WERI-Rb-1 (cell line): ENCODE data around the gene PRORP.
"Not testable (repeated sequence)": the region's sequence is repeated elsewhere in the genome, so short reads cannot be mapped to it uniquely, and the experiment has no call there.

Experiments
- DNase-seq: peaks from one replicate; pipeline ENCODE4 v3.0.0-alpha.2; 2020
- H3K27ac ChIP-seq: fragments of 250-450 bp; sonication (Bioruptor Pico); 2 replicates; pipeline ENCODE4 v1.5.1; 2020; ENCODE audit warnings: mild to moderate bottlenecking, moderate library complexity
- H3K27me3 ChIP-seq: fragments of 250-450 bp; sonication (Bioruptor Pico); 2 replicates; pipeline ENCODE4 v1.5.1; 2021; ENCODE audit warnings: mild to moderate bottlenecking, low read depth, moderate library complexity; ENCODE audit not compliant: insufficient read depth, severe bottlenecking
- H3K36me3 ChIP-seq: fragments of 250-450 bp; sonication (Bioruptor Pico); 2 replicates; pipeline ENCODE4 v1.5.1; 2020; ENCODE audit warnings: mild to moderate bottlenecking, moderate library complexity
- H3K4me3 ChIP-seq: 2 replicates; pipeline ENCODE4 v1.5.1; 2011; ENCODE audit warnings: low read depth, mild to moderate bottlenecking, control low read depth, low read length
- H3K9me3 ChIP-seq: fragments of 250-450 bp; sonication (Bioruptor Pico); 2 replicates; pipeline ENCODE4 v1.5.1; 2021; ENCODE audit warnings: mild to moderate bottlenecking, moderate library complexity; ENCODE audit not compliant: severe bottlenecking
- CTCF ChIP-seq: IDR thresholded peaks from 2 replicates; pipeline ENCODE4 v1.5.1; 2011; ENCODE audit warnings: low read depth, mild to moderate bottlenecking, control low read depth, inconsistent platforms, low read length

PRORP gene

GRCh38 chr14:35140718-35141581, 18.6 kb downstream of the PRORP start:
- H3K36me3 ChIP-seq, result no peaks in the 10 kb centered on the region; the same call in 1 of the 2 replicates
- no peak for DNase-seq

GRCh38 chr14:35144029-35144428, 21.7 kb downstream of the PRORP start:
- Histone ChIP-seq H3K4me3 (no peak overlapping the region), H3K36me3 (no peaks in the 10 kb centered on the region; the same call in 1 of the 2 replicates), H3K27ac (no peak overlapping the region), H3K9me3 (no peaks in the 10 kb centered on the region), H3K27me3 (no peaks in the 10 kb centered on the region)
- no peak for DNase-seq
- TF ChIP-seq CTCF, result no peak

More at GRCh38 chr14:35140718-35141581, 18.6 kb downstream of the PRORP start:
- Histone ChIP-seq H3K27ac (no peak overlapping the region), H3K4me3 (no peak overlapping the region), H3K27me3 (no peaks in the 10 kb centered on the region), H3K9me3 (no peaks in the 10 kb centered on the region)
- TF ChIP-seq CTCF, result no peak

GRCh38 chr14:35146711-35147149, 24.4 kb downstream of the PRORP start:
- H3K27ac ChIP-seq, result no peak overlapping the region
- H3K4me3 ChIP-seq, result no peak overlapping the region
- TF ChIP-seq CTCF, result no peak
- H3K9me3 ChIP-seq, result no peaks in the 10 kb centered on the region
- H3K27me3 ChIP-seq, result no peaks in the 10 kb centered on the region
- no peaks in the 10 kb centered on the region; the same call in 1 of the 2 replicates for H3K36me3 ChIP-seq
- no peak for DNase-seq

- no peak overlapping the region for H3K4me3 ChIP-seq
- no peak overlapping the region for H3K27ac ChIP-seq
- no peaks in the 10 kb centered on the region for H3K9me3 ChIP-seq
- DNase-seq, result no peak
- no peaks in the 10 kb centered on the region for H3K27me3 ChIP-seq
- no peaks in the 10 kb centered on the region; the same call in 1 of the 2 replicates for H3K36me3 ChIP-seq
- TF ChIP-seq CTCF, result no peak
Measured at GRCh38 chr14:35147186-35147585, 24.8 kb downstream of the PRORP start.

DNA sequence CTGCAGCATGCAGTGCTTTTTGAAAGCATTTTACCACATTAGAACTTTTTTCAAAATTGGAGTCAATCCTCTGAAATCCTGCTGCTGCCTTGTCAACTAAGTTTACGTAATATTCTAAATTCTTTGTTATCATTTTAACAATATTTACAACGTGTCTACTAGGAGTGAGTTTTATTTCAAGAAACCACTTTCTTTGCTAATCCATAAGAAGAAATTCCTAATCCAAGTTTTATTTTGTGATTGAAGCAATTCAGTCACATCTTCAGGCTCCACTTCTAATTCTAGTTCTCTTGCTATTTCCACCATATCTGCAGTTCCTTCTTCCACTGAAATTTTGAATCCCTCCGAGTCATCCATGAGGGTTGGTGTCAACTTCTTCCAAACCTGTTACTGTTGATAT, 25.4 kb downstream of the PRORP start:
- DNase-seq, result no peak
- Histone ChIP-seq H3K27ac (no peak overlapping the region), H3K4me3 (no peak overlapping the region), H3K9me3 (no peaks in the 10 kb centered on the region), H3K27me3 (no peaks in the 10 kb centered on the region), H3K36me3 (no peaks in the 10 kb centered on the region)
- TF ChIP-seq CTCF, result no peak

DNA sequence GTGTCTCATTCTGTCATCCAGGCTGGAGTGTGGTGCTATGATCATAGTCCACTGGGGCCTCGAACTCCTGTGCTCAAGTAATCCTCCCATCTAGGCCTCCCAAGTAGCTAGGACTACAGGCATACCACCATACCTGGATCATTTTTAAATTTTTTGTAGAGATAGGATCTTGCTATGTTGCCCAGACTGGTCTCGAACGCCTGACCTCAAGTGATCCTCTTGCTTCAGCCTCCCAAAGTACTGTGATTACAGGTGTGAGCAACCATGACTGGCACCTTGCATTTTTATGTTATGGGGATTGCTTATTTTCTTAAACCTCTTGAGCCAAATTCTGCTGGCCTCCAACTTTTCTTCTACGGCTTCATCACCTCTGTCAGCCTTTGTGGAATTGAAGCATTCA, 26.9 kb downstream of the PRORP start:
- H3K4me3 ChIP-seq, result no peak overlapping the region
- no peak overlapping the region for H3K27ac ChIP-seq
- H3K9me3 ChIP-seq, result no peaks in the 10 kb centered on the region
- H3K36me3 ChIP-seq, result no peaks in the 10 kb centered on the region
- no peak for DNase-seq
- H3K27me3 ChIP-seq, result no peaks in the 10 kb centered on the region
- TF ChIP-seq CTCF, result no peak

GRCh38 chr14:35152531-35152930, 30.2 kb downstream of the PRORP start:
- not testable (repeated sequence) for DNase-seq, H3K4me3 ChIP-seq, H3K36me3 ChIP-seq, H3K27ac ChIP-seq, H3K27me3 ChIP-seq, H3K9me3 ChIP-seq
